Umbilical cord (tissue), 2 donors: ENCODE results near the gene INSC. TPM values are rescaled to one million over a fixed set of nuclear protein-coding genes. Genes with fewer than 3 reads are reported as not detected.
A peak's percentile ranks its signal among the peaks of the same experiment; 100 is the strongest.

Experiments used
- DNase-seq: peaks from one replicate; pipeline ENCODE4 v3.0.0-alpha.2; 2015; ENCODE audit warnings: low spot score
- total RNA-seq: library from RNA; depleted of rRNA; stranded (reverse); fragments of >200 nt; gene quantifications from one replicate; pipeline ENCODE4 v1.2.3, GENCODE V29; 2014; ENCODE audit warnings: low replicate concordance; ENCODE audit not compliant: insufficient read depth

INSC gene
- total RNA-seq, 1 donor from 2014 or later = 0.72 TPM

DNA sequence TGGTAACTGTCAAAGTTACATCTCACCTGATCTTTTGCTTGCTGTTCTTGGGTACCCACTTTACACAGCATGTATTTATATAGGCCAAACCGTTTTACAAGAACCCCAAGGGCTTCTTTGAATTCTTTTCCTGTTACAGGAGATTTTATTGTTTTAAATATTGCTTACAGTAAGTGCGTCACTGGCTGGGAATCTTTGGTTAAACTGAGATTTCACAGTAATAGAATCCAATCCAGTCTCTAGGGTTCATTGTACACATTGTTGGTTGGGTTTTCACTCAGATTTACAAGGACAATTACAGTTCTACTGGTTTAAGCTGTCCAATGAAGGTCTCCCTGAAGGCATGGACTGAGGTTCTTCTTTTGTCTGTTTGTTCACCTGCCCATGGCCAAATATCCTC, 171.7 kb downstream of the INSC start:
- DNase-seq = no peak

- DNase-seq = no peak
Measured at GRCh38 chr11:15288863-15289262, 174.1 kb downstream of the INSC start.

GRCh38 chr11:15289723-15290122, 175.0 kb downstream of the INSC start:
- DNase-seq = no peak

- no peak for DNase-seq
Measured at GRCh38 chr11:15291885-15292284, 177.2 kb downstream of the INSC start.

DNA sequence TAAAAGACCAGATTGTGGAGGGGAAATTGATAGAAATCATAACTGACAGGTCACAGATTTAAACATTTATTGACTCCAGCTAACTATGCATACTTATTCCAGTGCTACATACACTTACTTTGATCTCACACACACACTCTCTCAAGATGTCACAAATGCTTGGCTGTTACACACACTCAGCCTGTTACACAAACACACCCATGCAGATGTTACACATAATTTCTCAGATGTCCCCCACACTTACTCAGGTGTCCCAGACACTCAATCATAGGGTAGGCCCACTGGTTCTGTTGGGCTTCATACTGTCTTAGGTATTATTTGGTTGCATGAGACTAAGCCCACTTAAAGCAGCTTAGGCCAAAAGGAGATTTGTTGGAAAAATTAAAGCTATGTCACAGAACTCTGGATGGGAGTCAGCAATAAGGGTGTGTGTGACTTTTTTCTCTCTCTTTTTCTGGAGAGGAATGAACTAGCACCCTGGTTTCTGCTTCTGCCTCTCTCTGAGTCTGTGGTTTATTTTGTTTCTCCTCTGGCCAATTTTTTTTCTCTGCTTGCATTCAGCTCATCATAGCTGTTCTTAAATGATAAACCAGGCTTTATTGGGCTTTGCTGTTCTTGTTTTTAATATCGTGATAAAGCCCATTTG, 179.4 kb downstream of the INSC start:
- DNase-seq = peak; percentile 92

- no peak for DNase-seq
Measured at GRCh38 chr11:15295695-15296094, 181.0 kb downstream of the INSC start.

Other genes with a start within 250 kb of the INSC start
- gene CYP2R1, start 222.7 kb upstream of the INSC start, total RNA-seq = 19.0 TPM
- not detected for gene CALCA, start 142.6 kb upstream of the INSC start, total RNA-seq
- 11.3 TPM for gene CALCB, start 41.3 kb upstream of the INSC start, total RNA-seq